K562 treated with DMSO at 1 percent for 12 hours (cell line): ENCODE data around the gene MT1B. TPM values are rescaled to one million over a fixed set of nuclear protein-coding genes. Genes with fewer than 3 reads are reported as not detected.

Source experiments
- total RNA-seq: library from RNA; unstranded; fragments of 300-600 nt; gene quantifications from 2 replicates; pipeline ENCODE4 v1.2.3, GENCODE V29; 2022; ENCODE audit not compliant: insufficient read depth

The MT1B gene
- total RNA-seq, result not detected in 2 replicates

DNA sequence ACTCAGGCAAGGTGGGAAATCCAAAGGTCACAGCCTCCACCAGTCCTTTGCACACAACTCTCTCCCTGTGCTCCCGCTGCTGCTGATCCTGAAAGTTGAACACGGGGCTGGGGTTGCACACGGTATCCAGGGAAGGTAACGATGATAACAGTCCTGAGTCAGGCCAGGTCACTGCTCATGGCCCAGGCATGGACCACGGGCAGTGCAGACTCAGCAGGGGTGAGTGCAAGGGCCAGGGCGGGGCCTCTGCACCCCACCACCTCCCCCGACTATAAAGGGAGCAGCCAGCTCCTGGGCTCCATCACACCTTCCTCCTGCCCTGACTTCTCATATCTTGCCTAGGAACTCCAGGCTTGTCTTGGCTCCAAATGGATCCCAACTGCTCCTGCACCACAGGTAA lies at the start of gene MT1B:
Gene MT1B, plus strand, starts transcription at position 301 of the 400 bp plus-strand sequence. Its CDS starts 68 bp downstream, at position 369.

DNA sequence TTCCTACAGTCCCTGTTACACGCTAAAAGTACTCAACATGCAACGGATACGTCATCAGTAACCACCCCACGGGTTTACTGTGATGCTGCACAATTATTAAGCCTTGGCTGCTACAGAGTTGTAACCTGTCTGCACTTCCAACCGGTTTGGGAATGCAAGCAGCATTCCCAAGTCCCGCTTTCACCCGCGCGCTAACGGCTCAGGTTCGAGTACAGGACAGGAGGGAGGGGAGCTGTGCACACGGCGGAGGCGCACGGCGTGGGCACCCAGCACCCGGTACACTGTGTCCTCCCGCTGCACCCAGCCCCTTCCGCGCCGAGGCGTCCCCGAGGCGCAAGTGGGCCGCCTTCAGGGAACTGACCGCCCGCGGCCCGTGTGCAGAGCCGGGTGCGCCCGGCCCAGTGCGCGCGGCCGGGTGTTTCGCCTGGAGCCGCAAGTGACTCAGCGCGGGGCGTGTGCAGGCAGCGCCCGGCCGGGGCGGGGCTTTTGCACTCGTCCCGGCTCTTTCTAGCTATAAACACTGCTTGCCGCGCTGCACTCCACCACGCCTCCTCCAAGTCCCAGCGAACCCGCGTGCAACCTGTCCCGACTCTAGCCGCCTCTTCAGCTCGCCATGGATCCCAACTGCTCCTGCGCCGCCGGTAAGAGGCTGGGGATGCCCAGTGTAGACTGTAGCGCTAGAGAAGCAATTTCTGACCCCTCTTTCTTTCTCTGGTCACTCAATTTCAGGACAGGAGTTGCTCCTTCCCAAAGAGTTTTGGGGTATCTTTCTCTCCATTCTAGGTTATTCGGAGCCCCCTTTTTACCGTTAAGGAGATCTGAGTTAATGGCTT lies 43.4 kb upstream of the MT1B start, which contains the start of gene MT2A:
Gene MT2A, plus strand, starts transcription at position 542 of the 833 bp plus-strand sequence. Its CDS starts 72 bp downstream, at position 614.

DNA sequence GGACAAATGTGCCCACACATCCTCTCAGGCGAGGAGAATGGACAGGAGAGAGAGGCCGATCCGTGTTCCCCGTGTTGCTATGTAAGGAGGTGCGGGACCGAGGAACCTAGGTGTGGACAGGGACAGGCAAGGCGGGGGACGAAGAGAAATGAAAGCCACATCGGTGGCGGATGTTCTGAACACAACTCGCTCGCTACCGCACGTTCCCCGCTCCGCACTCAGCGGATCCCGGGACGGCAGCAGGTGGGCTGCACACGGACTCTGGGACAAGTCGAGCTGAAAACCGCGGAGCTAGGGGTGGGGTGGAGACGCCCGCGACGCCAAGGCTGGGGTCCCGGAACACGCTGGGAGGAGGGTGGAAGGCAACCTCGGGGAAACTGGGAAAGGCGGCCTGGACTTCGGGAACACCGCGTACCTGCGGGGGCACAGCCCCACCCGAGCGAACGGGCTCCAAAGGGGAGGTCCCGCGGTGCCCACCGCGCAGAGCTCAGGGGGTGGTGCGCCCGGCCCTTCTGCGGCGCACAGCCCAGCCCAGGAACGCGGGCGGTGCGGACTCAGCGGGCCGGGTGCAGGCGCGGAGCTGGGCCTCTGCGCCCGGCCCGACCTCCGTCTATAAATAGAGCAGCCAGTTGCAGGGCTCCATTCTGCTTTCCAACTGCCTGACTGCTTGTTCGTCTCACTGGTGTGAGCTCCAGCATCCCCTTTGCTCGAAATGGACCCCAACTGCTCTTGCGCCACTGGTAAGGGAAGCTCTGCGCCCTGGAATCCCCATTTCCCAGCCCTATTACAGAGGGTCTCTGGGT lies 26.3 kb upstream of the MT1B start, which contains the start of gene MT1E:
Gene MT1E, plus strand, starts transcription at position 642 of the 803 bp plus-strand sequence. Its CDS starts 71 bp downstream, at position 713.

DNA sequence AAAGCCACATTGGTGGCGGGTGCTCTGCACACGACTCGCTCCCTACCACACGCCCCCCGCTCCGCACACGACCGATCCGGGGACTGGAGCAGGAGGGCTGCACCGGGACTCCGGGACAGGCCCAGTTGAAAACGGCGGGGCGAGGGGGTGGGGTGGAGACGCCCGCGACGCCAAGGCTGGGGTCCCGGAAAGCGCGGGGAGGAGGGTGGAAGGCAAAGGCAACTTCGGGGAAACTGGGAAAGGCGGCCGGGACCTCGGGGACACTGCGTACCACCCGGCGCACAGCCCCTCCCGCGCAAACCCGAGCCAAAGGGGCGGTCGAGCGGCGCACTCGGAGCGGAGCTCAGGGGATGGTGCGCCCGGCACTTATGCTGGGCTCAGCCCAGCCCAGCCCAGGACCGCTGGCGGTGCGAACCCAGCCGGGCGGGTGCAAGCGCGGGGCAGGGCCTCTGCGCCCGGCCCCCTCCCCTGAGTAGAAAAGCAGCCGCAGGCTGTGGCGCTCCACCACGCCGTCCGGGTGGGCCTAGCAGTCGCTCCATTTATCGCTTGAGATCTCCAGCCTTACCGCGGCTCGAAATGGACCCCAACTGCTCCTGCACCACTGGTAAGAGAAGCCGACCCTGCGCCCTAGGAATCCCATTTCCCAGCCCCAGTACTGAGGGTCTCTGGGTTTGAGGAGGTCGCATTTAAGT lies 19.4 kb upstream of the MT1B start, which contains the start of gene MT1M:
Gene MT1M, plus strand, starts transcription at position 504 of the 692 bp plus-strand sequence. Its CDS starts 73 bp downstream, at position 577.

DNA sequence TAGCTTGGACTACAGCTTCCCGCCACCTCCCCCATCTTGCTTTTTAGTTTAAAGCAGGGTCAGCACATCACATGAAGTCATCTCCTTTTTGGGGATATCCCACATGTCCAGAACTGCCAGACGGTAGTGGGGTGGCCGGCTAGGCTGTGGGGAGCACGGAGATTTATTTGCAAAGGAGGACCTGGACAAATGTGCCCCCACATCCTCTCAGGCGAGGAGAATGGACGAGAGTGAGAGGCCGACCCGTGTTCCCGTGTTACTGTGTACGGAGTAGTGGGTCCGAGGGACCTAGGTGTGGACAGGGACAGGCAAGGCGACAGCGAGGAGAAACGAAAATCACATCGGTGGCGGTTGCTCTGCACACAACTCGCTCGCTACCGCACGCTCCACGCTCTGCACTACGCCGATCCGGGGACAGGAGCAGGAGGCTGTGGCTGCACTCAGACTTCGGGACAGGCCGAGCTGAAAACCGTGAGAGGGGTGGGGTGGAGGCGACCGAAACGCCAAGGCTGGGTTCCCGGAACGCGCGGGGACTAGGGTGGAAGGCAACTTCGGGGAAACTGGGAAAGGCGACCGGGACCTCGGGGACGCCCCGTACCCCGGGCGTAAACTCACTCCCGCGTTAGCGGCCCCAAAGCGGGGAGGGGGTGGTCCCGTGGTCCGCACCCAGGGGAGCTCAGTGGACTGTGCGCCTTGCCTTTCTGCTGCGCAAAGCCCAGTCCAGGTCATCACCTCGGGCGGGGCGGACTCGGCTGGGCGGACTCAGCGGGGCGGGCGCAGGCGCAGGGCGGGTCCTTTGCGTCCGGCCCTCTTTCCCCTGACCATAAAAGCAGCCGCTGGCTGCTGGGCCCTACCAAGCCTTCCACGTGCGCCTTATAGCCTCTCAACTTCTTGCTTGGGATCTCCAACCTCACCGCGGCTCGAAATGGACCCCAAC lies 13.6 kb upstream of the MT1B start, which contains the start of gene MT1A:
Gene MT1A, plus strand, starts transcription at position 853 of the 937 bp plus-strand sequence. Its CDS starts 73 bp downstream, at position 926.

DNA sequence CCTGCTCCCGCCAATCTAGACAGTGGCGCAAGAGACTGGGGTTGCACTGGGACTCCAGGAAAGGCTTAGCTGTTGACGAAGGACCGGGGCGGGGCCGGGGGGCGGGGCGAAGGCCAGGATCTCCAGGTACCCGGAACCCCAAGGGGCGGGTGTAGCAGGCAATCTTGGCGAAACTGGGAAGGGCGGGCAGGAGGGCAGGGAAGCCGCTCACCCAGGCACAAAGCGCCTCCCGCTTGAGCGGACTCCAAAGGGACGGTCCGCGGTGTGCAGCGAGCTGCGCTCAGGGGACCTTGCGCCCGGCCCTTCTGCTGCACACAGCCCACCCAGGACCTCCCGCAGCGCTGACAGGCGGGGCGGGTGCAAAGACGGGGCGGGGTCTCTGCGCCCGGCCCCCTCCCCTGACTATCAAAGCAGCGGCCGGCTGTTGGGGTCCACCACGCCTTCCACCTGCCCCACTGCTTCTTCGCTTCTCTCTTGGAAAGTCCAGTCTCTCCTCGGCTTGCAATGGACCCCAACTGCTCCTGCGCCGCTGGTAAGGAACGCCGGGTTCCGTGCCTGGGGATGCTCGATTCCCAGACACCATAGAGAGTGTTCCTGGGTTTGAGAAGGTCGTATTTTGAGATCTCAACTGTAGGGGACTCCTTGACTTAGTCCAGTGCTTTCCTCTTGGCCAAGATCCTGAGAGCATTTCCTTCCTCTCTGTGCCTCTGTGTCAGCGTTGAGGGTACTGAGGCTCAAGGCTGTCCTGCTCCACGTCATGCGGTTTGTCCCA lies 6.1 kb downstream of the MT1B start, which contains the start of gene MT1F:
Gene MT1F, plus strand, starts transcription at position 405 of the 772 bp plus-strand sequence. Its CDS starts 100 bp downstream, at position 505.

DNA sequence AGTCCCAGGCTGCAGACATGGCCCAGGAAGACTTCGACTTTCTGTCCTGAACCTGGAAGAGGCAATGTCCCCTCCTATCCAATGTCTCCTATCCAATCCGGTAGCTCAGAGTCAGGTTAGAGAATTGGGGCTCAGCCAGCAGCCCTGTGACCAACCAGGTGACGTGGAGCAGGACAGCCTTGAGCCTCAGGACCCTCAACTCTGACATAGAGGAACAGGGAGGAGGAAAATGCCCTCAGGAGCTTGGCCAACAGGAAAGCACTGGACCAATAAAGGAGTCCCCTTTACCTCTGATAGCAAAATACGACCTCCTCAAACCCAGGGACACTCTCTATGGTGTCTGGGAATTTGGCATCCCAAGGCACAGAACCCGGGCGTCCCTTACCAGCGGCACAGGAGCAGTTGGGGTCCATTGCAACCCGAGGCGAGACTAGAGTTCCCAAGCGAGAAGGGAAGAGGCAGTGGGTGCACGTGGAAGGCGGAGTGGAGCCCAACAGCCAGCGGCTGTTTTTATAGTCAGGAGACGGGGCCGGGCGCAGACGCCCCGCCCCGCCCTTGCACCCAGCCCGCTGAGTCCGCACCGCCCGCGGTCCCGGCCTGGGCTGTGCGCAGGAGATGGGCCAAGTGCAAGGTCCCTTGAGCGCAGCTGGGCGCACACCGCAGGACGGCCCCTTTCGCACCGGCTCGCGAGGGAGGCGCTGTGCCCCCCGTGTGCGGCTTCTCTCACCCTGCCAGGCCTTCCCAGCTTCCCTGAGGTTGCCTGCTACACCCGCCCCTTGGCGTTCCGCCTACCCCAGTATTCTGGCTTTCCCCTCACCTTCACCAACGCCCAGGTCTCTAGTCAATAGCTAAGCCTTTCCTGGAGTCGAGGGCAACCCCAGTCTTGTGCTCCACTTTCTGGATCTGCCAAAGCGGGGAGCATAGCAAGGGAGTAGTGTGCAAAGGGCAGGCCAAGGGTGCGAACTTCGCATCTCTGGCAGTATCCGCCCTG lies 16.2 kb downstream of the MT1B start, which contains the start of gene MT1G:
Gene MT1G, minus strand, starts transcription at position 485 of the 991 bp plus-strand sequence. Its CDS starts 72 bp downstream, at position 413.

DNA sequence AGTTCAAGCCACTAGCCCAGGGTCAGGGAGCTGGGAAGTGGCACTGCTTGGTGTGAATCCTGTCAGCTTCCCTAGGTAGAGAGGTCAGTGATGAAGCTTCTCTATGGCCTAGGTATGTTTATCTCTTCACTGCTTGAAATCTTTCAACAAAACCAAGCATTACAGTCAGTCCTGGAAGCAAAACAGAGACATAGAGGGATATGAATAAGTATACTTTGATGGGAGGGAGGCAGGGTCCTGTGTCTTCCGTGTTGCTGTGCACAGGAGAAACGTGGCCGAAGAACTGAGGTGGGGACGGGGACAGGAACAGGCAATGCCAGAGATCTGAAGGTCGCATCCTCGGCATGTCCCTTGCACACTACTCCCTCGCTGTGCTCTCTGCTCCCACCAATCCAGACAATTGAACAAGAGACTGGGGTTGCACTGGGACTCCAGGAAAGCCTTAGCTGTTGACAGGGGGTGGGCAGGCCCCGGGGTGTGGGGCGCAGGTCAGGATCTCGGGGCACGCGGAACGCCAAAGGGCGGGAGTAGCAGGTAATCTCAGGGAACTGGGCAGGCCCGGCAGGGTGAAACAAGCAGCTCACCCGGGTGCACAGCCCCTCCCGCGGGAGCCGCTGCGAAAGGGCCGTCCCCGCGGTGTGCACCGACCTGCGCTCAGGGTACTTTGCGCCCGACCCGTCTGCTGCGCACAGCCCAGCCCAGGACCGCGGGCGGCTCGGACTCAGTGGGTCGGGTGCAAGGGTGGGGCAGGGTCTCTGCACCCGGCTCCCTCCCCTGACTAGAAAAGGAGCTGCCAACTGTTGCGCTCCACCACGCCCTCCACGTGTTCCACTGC lies 17.5 kb downstream of the MT1B start, which contains the start of gene MT1H:
Gene MT1H, plus strand, starts transcription at position 810 of the 835 bp plus-strand sequence. CDS start 71 bp downstream, outside the sequence.

DNA sequence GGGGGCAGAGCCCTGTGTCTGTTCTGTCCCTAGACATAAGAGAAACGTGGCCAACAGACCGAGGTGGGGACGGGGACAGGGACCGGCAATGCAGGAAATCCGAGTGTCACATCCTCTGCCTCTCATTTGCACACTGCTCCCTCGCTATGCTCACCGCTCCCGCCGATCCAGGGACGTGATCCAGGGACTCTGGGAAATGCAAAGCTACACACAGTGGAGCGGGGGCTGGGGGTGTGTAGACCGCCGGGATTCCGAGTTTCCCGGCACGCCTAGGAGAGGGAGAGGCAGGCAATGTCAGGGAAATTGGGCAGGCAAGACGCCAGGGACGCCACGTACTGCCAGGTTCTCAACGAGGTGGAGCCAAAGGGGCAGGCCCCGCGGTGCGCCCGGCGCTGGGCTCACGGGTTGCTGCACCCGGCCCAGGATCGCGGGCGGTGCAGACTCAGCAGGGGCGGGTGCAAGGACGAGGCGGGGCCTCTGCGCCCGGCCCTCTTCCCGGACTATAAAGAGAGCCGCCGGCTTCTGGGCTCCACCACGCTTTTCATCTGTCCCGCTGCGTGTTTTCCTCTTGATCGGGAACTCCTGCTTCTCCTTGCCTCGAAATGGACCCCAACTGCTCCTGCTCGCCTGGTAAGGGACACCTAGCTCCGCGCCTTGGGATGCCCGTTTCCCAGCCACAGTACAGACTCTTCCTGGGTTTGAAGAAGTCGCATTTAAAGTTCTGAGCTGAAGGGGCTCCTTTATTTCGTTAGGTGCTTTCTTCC lies 30.4 kb downstream of the MT1B start, which contains the start of gene MT1X:
Gene MT1X, plus strand, starts transcription at position 532 of the 764 bp plus-strand sequence. Its CDS starts 71 bp downstream, at position 603.

Other genes with a start within 250 kb of the MT1B start
- 80.8 and 114 TPM in 2 replicates for gene AMFR, start 226.3 kb upstream of the MT1B start, total RNA-seq
- gene NUDT21, start 200.6 kb upstream of the MT1B start, total RNA-seq, result 50.5 and 50.7 TPM in 2 replicates
- 13.1 and 23.9 TPM in 2 replicates for gene OGFOD1, start 200.3 kb upstream of the MT1B start, total RNA-seq
- gene BBS2, start 131.9 kb upstream of the MT1B start, total RNA-seq, result 11.7 and 17.8 TPM in 2 replicates
- not detected in 2 replicates for gene MT4, start 86.8 kb upstream of the MT1B start, total RNA-seq
- not detected in 2 replicates for gene MT3, start 62.4 kb upstream of the MT1B start, total RNA-seq
- 28.0 and 34.8 TPM in 2 replicates for gene MT2A, start 43.3 kb upstream of the MT1B start, total RNA-seq
- gene MT1E, start 26.1 kb upstream of the MT1B start, total RNA-seq, result not detected in 2 replicates
- not detected in 2 replicates for gene MT1M, start 19.2 kb upstream of the MT1B start, total RNA-seq
- not detected in 2 replicates for gene MT1A, start 13.2 kb upstream of the MT1B start, total RNA-seq
- not detected in 2 replicates for gene MT1F, start 6.1 kb downstream of the MT1B start, total RNA-seq
- gene MT1G, start 16.2 kb downstream of the MT1B start, total RNA-seq, result not detected in 2 replicates
- not detected in 2 replicates for gene MT1H, start 17.9 kb downstream of the MT1B start, total RNA-seq
- 16.4 and 18.1 TPM in 2 replicates for gene MT1X, start 30.6 kb downstream of the MT1B start, total RNA-seq
- 49.1 and 76.9 TPM in 2 replicates for gene NUP93, start 78.2 kb downstream of the MT1B start, total RNA-seq
- gene SLC12A3, start 213.3 kb downstream of the MT1B start, total RNA-seq, result not detected in 2 replicates